ENCODE data around the gene DENND2A.
"Not testable (repeated sequence)": the region's sequence is repeated elsewhere in the genome, so short reads cannot be mapped to it uniquely, and the experiment has no call there.

Gene DENND2A

GRCh38 chr7:140646931-140647647, 6.5 kb upstream of the DENND2A start:
- peak; percentile 69 for DNase-seq (ENCODE audit: low read depth)

GRCh38 chr7:140645166-140645900, 4.7 kb upstream of the DENND2A start:
- DNase-seq (ENCODE audit: low read depth) = peak; percentile 42

- DNase-seq (ENCODE audit: low read depth) = not testable (repeated sequence)
Measured at GRCh38 chr7:140644761-140645160, 4.1 kb upstream of the DENND2A start.

- DNase-seq (ENCODE audit: low read depth) = no peak
Measured at GRCh38 chr7:140643416-140643815, 2.8 kb upstream of the DENND2A start.

- no peak for DNase-seq (ENCODE audit: low read depth)
Measured at GRCh38 chr7:140641524-140642195, 1.0 kb upstream of the DENND2A start.

- DNase-seq (ENCODE audit: low read depth) = peak; percentile 69
Measured at GRCh38 chr7:140640060-140640637, 464 bp downstream of the DENND2A start.

- peak; percentile 59 for DNase-seq (ENCODE audit: low read depth)
Measured at GRCh38 chr7:140639366-140640053, 1.1 kb downstream of the DENND2A start.

GRCh38 chr7:140638173-140638791, 2.3 kb downstream of the DENND2A start:
- DNase-seq (ENCODE audit: low read depth) = peak; percentile 40

GRCh38 chr7:140637400-140637799, 3.2 kb downstream of the DENND2A start:
- DNase-seq (ENCODE audit: low read depth) = no peak

GRCh38 chr7:140635816-140636215, 4.8 kb downstream of the DENND2A start:
- no peak for DNase-seq (ENCODE audit: low read depth)

- DNase-seq (ENCODE audit: low read depth) = no peak
Measured at GRCh38 chr7:140635345-140635744, 5.3 kb downstream of the DENND2A start.

GRCh38 chr7:140631602-140632001, 9.0 kb downstream of the DENND2A start:
- no peak for DNase-seq (ENCODE audit: low read depth)

- no peak for DNase-seq (ENCODE audit: low read depth)
Measured at GRCh38 chr7:140631021-140631420, 9.6 kb downstream of the DENND2A start.

GRCh38 chr7:140625908-140626868, 14.4 kb downstream of the DENND2A start:
- peak; percentile 97 for DNase-seq (ENCODE audit: low read depth)

- DNase-seq (ENCODE audit: low read depth) = not testable (repeated sequence)
Measured at GRCh38 chr7:140625192-140625558, 15.4 kb downstream of the DENND2A start.

- no peak for DNase-seq (ENCODE audit: low read depth)
Measured at GRCh38 chr7:140624392-140625191, 16.0 kb downstream of the DENND2A start.

- DNase-seq (ENCODE audit: low read depth) = no peak
Measured at GRCh38 chr7:140623980-140624379, 16.6 kb downstream of the DENND2A start.

- peak; percentile 76 for DNase-seq (ENCODE audit: low read depth)
Measured at GRCh38 chr7:140621401-140622021, 19.1 kb downstream of the DENND2A start.

GRCh38 chr7:140619915-140620510, 20.6 kb downstream of the DENND2A start:
- not testable (repeated sequence) for DNase-seq (ENCODE audit: low read depth)

All from ELR (cell line).